Measurements from ENCODE around the gene KCNE3. TPM values are rescaled to one million over a fixed set of nuclear protein-coding genes. Genes with fewer than 3 reads are reported as not detected.

KCNE3 gene
- total RNA-seq, 2 experiments from 2014 or later: 0.19 to 0.23 TPM

DNA sequence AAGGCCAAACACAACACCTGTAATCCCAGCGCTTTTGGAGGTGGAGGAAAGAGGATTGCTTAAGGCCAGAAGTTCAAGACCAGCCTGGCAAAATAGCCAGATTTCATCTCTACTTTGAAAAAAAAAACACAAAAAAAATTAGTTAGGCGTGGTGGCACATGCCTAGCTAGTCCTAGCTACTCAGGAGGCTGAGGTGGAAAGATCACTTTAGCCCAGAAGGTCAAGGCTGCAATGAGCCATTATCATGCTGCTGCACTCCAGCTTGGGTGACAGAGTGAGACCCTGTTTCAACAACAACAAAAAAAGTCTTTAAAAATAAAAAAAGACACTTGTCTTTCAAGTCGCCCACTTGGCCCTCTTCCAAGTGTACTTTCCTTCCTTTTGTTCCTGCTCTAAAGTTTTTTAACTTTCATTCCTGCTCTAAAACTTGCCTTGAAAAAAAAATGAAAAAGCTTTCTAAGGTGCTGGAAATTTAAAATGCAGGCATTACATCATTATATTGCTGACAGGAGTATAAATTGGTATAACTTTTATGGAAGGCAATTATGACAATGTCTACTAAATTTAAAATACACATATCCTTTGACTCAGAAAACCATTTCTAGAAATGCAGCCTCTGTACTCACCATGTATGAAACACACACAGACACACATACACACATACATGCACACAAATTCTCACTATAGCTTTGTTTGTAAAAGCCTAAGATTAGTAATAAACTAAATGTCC is 13.5 kb upstream of the KCNE3 start:
- Mint-ChIP-seq H3K27me3 (no peaks in the 10 kb centered on the region), H3K9me3 (no peaks in the 10 kb centered on the region), H3K27ac (no peak overlapping the region), H3K4me3 (no peak overlapping the region), H3K4me1 (no peaks in the 10 kb centered on the region), H3K36me3 (no peaks in the 10 kb centered on the region)
- DNase-seq (no peak), ATAC-seq (ENCODE audit: low read depth) (no peak)
- POLR2A ChIA-PET: no interaction called here

DNA sequence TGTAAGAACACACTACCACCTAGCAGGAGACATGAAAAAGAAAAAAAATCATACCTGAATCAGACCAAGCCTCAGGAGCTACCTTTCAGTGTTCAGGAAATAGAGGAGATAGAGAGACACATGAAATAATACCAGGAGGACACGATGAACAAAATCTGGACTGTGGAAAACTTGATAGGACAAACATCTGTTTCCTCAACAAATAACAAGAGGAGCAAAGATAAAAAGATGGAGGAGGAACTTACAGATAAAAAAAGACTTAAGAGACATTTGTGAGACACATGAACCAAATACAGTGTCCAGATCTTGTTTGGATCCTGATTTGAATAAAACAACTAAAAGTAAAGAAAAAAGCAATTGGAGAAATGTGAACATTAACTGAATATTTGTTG is 12.4 kb upstream of the KCNE3 start:
- no peaks in the 10 kb centered on the region for H3K9me3 Mint-ChIP-seq

DNA sequence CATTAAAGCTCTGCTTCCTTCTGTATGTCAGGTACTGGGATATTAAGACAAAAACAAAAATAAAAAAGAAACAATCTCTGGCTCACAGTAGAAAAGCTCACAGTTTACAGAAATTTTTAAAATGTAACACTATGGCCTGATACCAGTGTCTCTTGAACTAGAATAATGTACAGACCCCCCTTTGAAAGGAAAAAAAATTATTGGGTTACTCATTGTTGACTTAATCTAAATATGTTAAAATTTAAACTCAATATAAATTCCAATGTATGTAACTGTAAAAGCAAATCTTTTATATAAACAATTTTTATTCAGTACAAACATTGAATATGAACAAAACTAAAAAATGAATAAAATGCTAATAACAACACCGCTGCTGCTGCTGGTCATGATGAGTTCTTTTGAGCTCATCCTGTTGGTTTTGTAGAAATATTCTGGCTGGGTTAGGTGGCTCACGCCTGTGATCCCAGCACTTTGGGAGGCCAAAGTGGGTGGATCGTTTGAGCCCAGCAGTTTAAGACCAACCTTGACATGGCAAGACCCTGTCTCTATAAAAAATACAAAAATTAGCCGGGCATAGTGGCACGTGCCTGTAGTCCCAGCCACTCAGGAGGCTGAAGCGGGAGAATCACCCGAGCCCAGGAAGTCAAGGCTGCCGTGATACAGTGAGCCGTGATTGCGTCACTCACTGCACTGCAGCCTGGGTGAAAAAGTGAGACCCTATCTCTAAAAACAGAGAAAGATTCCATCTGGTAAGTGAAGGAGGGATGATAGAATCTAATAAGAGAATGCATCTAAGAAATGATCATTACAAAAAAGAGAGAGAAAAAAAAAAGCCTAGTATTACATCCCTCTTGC is 11.8 kb upstream of the KCNE3 start:
- Mint-ChIP-seq H3K36me3 (no peaks in the 10 kb centered on the region), H3K27ac (no peak overlapping the region), H3K27me3 (no peaks in the 10 kb centered on the region), H3K9me3 (no peaks in the 10 kb centered on the region), H3K4me3 (no peak overlapping the region), H3K4me1 (no peaks in the 10 kb centered on the region)
- DNase-seq (no peak), ATAC-seq (ENCODE audit: low read depth) (no peak)
- POLR2A ChIA-PET: no interaction called here

More for the DNA sequence above, 12.4 kb upstream of the KCNE3 start:
- no peaks in the 10 kb centered on the region for H3K27me3 Mint-ChIP-seq
- H3K4me3 Mint-ChIP-seq: no peak overlapping the region
- no peaks in the 10 kb centered on the region for H3K4me1 Mint-ChIP-seq
- no peak overlapping the region for H3K27ac Mint-ChIP-seq
- POLR2A ChIA-PET: no interaction called here
- ATAC-seq (ENCODE audit: low read depth): no peak
- H3K36me3 Mint-ChIP-seq: no peaks in the 10 kb centered on the region
- no peak for DNase-seq

DNA sequence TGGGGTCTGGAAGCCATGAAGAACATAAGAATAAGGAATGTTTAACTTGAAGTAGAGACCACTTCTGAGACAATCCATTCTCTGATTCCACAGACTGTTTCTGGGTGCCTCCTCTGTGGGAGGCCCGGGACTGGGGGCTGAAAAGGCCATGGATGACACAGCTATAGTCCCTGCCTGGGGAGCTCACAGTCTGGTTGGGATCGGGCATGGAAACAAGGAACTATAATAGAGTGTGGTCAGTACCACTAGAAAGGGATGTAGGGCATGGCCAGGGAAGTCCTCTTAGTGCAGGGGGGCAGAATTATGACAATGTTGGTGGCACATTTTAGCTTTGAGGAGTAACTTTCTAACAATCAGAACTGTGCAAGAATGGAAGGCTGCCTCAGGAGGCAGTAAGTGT is 9.2 kb upstream of the KCNE3 start:
- Mint-ChIP-seq H3K4me3 (no peak overlapping the region), H3K4me1 (peaks cover 7% of the 10 kb centered on the region), H3K36me3 (no peaks in the 10 kb centered on the region), H3K27ac (no peak overlapping the region), H3K9me3 (no peaks in the 10 kb centered on the region), H3K27me3 (no peaks in the 10 kb centered on the region)
- ATAC-seq (ENCODE audit: low read depth): no peak
- POLR2A ChIA-PET: no interaction called here
- no peak for DNase-seq

DNA sequence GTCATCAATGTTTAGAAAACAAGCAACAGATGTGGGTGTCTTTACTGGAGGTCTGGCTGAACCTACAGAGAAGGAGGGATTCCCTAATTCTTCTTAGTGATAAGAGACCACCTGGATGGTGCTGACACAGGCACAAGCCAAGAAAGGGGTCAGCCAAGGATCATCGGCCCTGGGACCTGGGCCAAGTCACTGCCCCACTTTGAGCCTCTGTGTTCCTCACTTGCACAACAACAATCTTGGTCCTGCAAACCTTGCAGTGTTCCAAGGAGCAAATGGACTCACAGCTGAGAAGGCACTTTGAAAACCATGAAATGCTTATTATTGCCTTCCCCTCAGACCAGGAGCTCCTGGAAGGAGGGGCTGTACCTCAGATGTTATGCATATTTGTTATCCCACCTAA is 7.0 kb upstream of the KCNE3 start:
- Mint-ChIP-seq H3K27me3 (no peaks in the 10 kb centered on the region), H3K27ac (no peak overlapping the region), H3K36me3 (no peaks in the 10 kb centered on the region), H3K4me1 (peaks cover 7% of the 10 kb centered on the region), H3K4me3 (no peak overlapping the region), H3K9me3 (no peaks in the 10 kb centered on the region)
- no peak for DNase-seq
- ATAC-seq (ENCODE audit: low read depth): no peak
- POLR2A ChIA-PET: no interaction called here

DNA sequence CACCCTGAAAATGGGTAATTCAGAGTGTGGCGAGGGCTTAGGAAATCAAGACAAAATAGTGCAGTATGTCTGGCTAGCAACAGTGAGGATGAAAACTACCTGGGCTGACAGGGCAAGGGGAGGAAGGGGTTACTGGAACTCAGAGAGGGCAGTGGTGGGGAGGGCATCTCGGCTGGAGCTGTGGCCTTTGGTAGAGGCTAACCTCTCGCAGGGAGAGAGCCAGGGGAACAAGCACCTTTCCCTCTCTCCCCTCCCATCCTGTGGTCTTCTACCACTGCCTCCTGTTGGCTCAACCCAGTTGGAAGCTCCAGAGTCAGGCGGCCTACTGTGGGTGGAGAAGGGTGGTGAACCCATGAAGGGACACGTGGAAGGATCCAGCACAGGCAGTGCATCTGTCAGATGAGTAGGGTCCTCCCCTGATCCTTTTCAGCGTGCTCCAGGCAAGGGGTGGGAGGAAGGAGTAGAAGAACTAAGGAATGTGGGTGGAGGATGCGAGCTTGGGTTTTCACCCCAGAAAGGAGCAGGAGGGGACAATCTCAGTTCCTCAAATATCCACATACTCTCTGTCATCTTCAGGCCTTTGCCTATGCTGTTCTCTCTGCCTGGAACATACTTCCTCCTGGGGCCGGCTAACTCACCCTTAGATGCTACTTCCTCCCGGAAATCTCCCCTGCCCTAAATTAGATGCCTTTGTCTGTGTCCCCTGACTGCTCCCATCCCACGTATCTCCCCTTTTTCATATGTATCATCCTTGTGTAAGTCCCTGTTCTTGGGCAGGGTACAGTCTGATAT is 6.2 kb upstream of the KCNE3 start:
- peaks cover 7% of the 10 kb centered on the region for H3K4me1 Mint-ChIP-seq

DNA sequence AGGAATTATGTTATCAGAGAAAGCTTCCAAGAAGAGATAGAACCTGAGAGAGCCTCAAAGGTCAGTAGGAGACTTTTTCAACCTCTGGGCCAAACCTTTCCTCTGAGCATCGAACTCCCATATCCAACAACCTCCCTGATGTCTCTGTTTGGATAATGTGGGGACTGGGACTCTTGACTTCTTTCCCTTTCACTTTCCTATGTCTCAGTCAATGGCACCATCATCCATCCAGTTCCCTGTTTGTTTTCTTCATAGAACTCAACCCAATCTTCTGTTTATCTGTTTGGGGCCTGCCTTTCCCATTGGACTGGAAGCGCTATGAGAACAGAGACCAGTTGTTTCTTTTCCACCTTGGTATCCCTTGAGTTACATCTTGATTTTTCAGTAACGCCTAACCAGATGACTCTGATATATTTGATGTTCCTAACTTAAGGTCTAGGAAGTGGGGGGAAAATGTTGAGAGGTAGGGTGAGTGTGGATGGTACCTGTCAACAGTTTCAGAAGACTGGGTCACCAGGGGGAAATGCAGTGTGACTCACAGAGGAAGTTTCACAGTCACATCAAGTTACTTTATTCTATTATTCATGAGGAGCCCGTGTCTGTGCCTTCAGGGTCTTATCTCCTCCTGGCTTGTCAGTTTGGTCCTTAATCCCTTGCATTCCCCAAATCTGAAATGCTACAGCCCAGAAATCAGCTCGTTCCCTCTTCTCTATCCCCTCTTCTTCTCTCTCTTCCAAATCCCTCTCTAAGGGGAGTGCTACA is 4.5 kb upstream of the KCNE3 start:
- POLR2A ChIA-PET: no interaction called here

More for the DNA sequence above, 6.2 kb upstream of the KCNE3 start:
- Mint-ChIP-seq H3K4me3 (no peak overlapping the region), H3K27me3 (peaks cover 3% of the 10 kb centered on the region), H3K36me3 (no peaks in the 10 kb centered on the region), H3K27ac (no peak overlapping the region), H3K9me3 (no peaks in the 10 kb centered on the region)
- no peak for ATAC-seq (ENCODE audit: low read depth)
- no peak for DNase-seq
- POLR2A ChIA-PET: no interaction called here

DNA sequence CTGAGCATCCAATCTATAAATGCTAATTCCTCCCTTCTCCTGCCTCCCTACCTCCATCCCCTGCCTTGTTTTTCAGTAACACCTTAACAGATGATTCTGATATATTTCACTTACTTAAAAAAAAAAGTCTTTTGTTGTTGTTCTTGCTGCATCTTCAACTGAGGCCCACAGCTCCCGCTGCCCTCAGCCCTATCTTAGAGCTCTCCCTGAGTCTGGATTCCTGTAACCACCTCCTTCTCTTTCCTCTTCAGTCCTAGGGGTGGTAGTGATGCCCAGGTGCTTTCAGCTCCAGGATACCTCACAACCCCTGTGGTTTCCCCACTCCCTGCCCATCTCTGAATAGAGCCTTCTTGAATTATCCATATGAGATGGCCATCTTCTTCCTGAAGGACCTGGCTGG is 3.7 kb upstream of the KCNE3 start:
- Mint-ChIP-seq H3K4me3 (no peak overlapping the region), H3K9me3 (no peaks in the 10 kb centered on the region)

More for the DNA sequence above, 4.5 kb upstream of the KCNE3 start:
- ATAC-seq (ENCODE audit: low read depth) (no peak), DNase-seq (no peak)
- no peaks in the 10 kb centered on the region for H3K36me3 Mint-ChIP-seq
- no peak overlapping the region for H3K27ac Mint-ChIP-seq
- H3K4me1 Mint-ChIP-seq: peaks cover 7% of the 10 kb centered on the region
- H3K4me3 Mint-ChIP-seq: no peak overlapping the region
- peaks cover 14% of the 10 kb centered on the region for H3K27me3 Mint-ChIP-seq
- H3K9me3 Mint-ChIP-seq: no peaks in the 10 kb centered on the region

DNA sequence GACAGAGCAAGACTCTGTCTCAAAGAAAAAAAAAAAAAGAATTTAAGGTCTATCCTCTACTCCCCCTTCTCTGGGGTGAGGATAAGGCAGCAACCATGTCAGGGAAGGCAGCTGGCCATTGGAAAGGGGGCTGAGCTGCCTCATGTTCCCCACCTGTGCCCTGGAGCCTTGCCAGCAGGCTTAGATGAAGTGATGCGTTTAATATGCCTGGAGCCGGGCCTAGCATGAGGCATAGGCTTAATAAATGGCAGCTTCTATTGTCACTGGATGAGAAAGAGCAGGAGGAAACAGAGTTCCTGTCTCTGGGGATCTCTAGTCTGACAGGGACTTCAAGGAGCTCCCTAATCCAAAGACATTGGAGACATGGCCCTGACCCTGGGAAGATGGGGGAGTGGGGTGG is 3.2 kb upstream of the KCNE3 start:
- Mint-ChIP-seq H3K36me3 (no peaks in the 10 kb centered on the region), H3K4me3 (no peak overlapping the region), H3K9me3 (no peaks in the 10 kb centered on the region), H3K27ac (no peak overlapping the region), H3K4me1 (peaks cover 7% of the 10 kb centered on the region), H3K27me3 (peaks cover 25% of the 10 kb centered on the region)
- no peak for DNase-seq
- POLR2A ChIA-PET: no interaction called here
- ATAC-seq (ENCODE audit: low read depth): no peak

More for the DNA sequence above, 3.7 kb upstream of the KCNE3 start:
- DNase-seq (no peak), ATAC-seq (ENCODE audit: low read depth) (no peak)
- H3K27ac Mint-ChIP-seq: no peak overlapping the region
- POLR2A ChIA-PET: no interaction called here
- no peaks in the 10 kb centered on the region for H3K36me3 Mint-ChIP-seq
- peaks cover 7% of the 10 kb centered on the region for H3K4me1 Mint-ChIP-seq
- peaks cover 22% of the 10 kb centered on the region for H3K27me3 Mint-ChIP-seq

DNA sequence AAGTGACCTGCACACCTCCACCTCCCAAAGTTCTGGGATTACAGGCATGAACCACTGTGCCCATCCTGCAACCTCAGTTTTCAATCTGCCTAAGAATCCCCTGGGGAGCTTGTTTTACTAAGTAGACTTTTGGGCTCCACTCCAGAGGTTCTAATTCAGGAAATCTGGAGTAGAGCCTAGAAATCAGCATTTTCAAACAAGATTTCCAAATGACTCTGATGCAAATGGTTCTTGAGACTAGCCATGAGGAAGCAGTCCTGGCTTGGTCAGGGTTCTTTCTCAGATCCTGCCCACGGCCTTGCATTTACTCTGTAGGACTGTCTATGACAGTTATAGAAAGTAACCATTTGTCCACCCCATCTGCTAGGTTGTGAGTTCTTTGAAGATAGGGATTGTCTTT is 1.6 kb upstream of the KCNE3 start:
- peaks cover 31% of the 10 kb centered on the region for H3K27me3 Mint-ChIP-seq
- no peak overlapping the region for H3K27ac Mint-ChIP-seq
- peaks cover 7% of the 10 kb centered on the region for H3K4me1 Mint-ChIP-seq
- H3K4me3 Mint-ChIP-seq: no peak overlapping the region
- ATAC-seq (ENCODE audit: low read depth) (no peak), DNase-seq (no peak)
- no peaks in the 10 kb centered on the region for H3K36me3 Mint-ChIP-seq
- POLR2A ChIA-PET: interaction anchor here (0.6 kb wide), 1 partner anchor 564 kb away, joined by 3 read pairs; no protein-coding TSS in a partner anchor
- no peaks in the 10 kb centered on the region for H3K9me3 Mint-ChIP-seq

DNA sequence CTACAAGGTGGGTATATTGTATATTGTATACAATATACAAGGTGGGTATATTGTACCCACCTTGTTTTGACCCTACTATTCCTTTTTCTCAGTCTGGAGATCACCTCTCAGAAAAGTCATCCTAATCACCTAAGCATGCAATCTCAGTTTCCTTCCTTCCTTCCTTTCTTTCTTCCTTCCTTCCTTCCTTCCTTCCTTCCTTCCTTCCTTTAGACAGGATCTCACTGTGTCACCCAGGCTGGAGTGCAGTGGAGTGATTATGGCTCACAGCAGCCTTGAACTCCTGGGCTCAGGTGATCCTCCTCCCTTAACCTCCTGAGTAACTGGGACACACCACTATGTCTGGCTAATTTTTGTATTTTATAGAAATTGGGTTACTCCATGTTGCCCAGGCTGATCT is 1.2 kb upstream of the KCNE3 start:
- DNase-seq (no peak), ATAC-seq (ENCODE audit: low read depth) (no peak)
- Mint-ChIP-seq H3K27ac (no peak overlapping the region), H3K27me3 (peaks cover 31% of the 10 kb centered on the region), H3K4me1 (peaks cover 7% of the 10 kb centered on the region), H3K4me3 (no peak overlapping the region), H3K36me3 (no peaks in the 10 kb centered on the region), H3K9me3 (no peaks in the 10 kb centered on the region)
- POLR2A ChIA-PET: no interaction called here

DNA sequence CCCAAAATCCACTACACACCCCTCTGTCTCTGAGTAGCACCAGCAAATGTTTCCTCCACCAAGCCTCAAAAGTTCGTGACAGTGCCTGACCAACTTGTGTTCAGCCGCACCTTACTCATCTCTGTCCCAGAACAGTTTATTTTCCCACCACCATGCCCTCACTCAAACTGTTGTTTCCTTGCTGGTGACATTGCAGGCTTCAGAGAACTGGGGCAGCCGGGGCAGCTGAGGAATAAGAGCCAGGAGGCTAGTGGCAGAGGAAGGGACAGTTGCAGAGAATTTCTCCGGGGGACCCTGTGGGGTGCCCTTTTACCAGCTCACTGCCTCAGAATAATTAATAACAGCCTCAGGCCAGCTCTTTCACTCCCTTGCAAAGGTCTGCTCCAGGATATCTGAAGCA is 709 bp upstream of the KCNE3 start:
- H3K4me1 Mint-ChIP-seq: peaks cover 7% of the 10 kb centered on the region
- no peak for ATAC-seq (ENCODE audit: low read depth)
- H3K4me3 Mint-ChIP-seq: no peak overlapping the region
- no peak for DNase-seq
- H3K27me3 Mint-ChIP-seq: peaks cover 36% of the 10 kb centered on the region
- H3K36me3 Mint-ChIP-seq: no peaks in the 10 kb centered on the region
- no peaks in the 10 kb centered on the region for H3K9me3 Mint-ChIP-seq
- H3K27ac Mint-ChIP-seq: no peak overlapping the region
- POLR2A ChIA-PET: no interaction called here

DNA sequence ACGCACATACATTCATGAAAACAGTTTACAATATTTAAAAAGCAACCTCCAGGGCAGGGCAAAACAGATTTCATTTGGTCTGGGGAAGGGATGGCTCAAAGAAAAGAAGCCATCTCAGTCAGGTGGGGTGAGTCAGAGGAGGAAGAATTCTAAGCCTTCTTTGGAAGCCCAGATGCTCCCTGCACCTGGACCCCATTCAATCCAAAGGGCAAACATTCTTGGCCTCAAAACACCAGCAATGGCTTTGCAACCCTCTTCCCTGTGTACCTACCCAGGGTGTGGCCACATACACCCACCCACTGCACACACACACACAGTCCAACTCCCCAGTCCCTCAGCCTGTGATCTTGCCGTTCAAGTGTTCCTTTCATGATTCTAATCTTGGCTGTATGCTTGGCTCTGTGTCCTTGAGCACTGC is 2.0 kb downstream of the KCNE3 start:
- ATAC-seq (ENCODE audit: low read depth) (no peak), DNase-seq (no peak)
- no peaks in the 10 kb centered on the region for H3K36me3 Mint-ChIP-seq
- H3K27me3 Mint-ChIP-seq: peaks cover 36% of the 10 kb centered on the region
- no peak overlapping the region for H3K27ac Mint-ChIP-seq
- no peaks in the 10 kb centered on the region for H3K4me1 Mint-ChIP-seq
- H3K4me3 Mint-ChIP-seq: no peak overlapping the region
- no peaks in the 10 kb centered on the region for H3K9me3 Mint-ChIP-seq
- POLR2A ChIA-PET: no interaction called here
